Nephron (organoid): ENCODE data around the gene CCL4L2.
"Not testable (repeated sequence)": the region's sequence is repeated elsewhere in the genome, so short reads cannot be mapped to it uniquely, and the experiment has no call there.

ENCODE experiments used
- H3K27ac Mint-ChIP-seq, 3 experiments: 2 replicates each; pipeline ENCODE4 v1.8.0; 2020; ENCODE audit warnings: mixed read lengths in 3 of 3, mild to moderate bottlenecking in 2 of 3, moderate library complexity in 1 of 3
- H3K27me3 Mint-ChIP-seq: 2 replicates; pipeline ENCODE4 v1.8.0; 2021; ENCODE audit warnings: low read depth, mild to moderate bottlenecking, moderate library complexity, mixed read lengths
- H3K36me3 Mint-ChIP-seq: 2 replicates; pipeline ENCODE4 v1.8.0; 2020; ENCODE audit warnings: low read depth, mixed read lengths
- H3K4me1 Mint-ChIP-seq: 2 replicates; pipeline ENCODE4 v1.8.0; 2020; ENCODE audit warnings: mixed read lengths
- H3K4me3 Mint-ChIP-seq, 3 experiments: 2 replicates each; pipeline ENCODE4 v1.8.0; 2020; ENCODE audit warnings: mild to moderate bottlenecking in 3 of 3, mixed read lengths in 3 of 3, moderate library complexity in 2 of 3
- H3K9me3 Mint-ChIP-seq: 2 replicates; pipeline ENCODE4 v1.8.0; 2020; ENCODE audit warnings: mixed read lengths
- TF ChIP-seq, protein P1 (sequence below), 3 experiments: fragments of 200-600 bp; sonication (generic); IDR thresholded peaks; one replicate each; pipeline ENCODE4 v1.5.0; 2021; ENCODE audit warnings: antibody characterized with exemption in 3 of 3; ENCODE audit not compliant: unreplicated experiment in 3 of 3

CCL4L2 gene

DNA sequence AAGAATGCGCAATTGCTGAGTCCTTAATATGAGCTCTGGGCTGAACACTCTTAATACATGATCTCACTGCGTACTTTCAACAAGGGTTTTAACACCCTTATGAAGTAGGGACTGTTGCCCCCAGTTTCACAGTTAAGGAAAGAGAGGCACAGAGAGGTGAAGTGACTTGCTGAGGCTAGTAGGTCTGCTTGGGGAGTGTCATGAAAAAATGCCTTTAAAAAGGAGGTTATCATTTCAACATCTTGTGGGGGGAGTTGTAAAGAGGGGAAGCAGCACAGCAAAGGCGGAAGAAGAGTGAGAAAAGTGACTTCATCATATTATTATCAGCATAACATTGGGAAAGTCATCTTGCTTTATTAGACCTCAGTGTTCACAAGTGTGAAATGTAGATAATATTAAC, 2.1 kb downstream of the CCL4L2 start:
- H3K27ac Mint-ChIP-seq = no peak overlapping the region
- H3K36me3 Mint-ChIP-seq = no peaks in the 10 kb centered on the region
- H3K4me3 Mint-ChIP-seq = no peak overlapping the region
- H3K4me1 Mint-ChIP-seq = no peaks in the 10 kb centered on the region
- TF ChIP-seq, protein P1, sequence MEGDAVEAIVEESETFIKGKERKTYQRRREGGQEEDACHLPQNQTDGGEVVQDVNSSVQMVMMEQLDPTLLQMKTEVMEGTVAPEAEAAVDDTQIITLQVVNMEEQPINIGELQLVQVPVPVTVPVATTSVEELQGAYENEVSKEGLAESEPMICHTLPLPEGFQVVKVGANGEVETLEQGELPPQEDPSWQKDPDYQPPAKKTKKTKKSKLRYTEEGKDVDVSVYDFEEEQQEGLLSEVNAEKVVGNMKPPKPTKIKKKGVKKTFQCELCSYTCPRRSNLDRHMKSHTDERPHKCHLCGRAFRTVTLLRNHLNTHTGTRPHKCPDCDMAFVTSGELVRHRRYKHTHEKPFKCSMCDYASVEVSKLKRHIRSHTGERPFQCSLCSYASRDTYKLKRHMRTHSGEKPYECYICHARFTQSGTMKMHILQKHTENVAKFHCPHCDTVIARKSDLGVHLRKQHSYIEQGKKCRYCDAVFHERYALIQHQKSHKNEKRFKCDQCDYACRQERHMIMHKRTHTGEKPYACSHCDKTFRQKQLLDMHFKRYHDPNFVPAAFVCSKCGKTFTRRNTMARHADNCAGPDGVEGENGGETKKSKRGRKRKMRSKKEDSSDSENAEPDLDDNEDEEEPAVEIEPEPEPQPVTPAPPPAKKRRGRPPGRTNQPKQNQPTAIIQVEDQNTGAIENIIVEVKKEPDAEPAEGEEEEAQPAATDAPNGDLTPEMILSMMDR (IDR thresholded peaks at IDR 0.05; ENCODE audit: unreplicated experiment in 3 of 3) = no peak
- peaks cover 42% of the 10 kb centered on the region for H3K27me3 Mint-ChIP-seq
- peaks cover 4% of the 10 kb centered on the region for H3K9me3 Mint-ChIP-seq

DNA sequence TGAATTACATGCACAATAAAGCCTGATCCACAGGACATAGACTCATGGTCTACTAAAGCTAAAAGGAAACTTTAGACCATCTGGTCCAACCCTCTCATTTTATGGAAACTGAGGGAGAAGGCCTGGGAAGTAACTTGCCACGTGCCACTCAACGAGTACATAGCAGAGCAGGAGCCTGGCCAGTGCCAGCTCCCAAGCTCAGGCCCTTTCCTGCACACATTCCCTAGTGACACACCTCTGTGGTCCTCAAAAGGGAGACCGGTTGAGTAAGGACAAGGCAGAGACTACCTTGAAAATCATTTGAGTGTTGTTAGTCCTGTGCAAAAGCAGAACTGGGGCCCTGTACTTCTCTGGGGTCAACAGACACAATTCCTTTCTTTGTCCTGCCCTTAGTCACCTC, 2.8 kb downstream of the CCL4L2 start:
- TF ChIP-seq, protein P1 (IDR thresholded peaks at IDR 0.05; ENCODE audit: unreplicated experiment in 3 of 3) = no peak
- no peak overlapping the region for H3K4me3 Mint-ChIP-seq
- no peak overlapping the region for H3K27ac Mint-ChIP-seq
- no peaks in the 10 kb centered on the region for H3K36me3 Mint-ChIP-seq
- peaks cover 8% of the 10 kb centered on the region for H3K9me3 Mint-ChIP-seq
- H3K27me3 Mint-ChIP-seq = peaks cover 42% of the 10 kb centered on the region
- no peaks in the 10 kb centered on the region for H3K4me1 Mint-ChIP-seq

DNA sequence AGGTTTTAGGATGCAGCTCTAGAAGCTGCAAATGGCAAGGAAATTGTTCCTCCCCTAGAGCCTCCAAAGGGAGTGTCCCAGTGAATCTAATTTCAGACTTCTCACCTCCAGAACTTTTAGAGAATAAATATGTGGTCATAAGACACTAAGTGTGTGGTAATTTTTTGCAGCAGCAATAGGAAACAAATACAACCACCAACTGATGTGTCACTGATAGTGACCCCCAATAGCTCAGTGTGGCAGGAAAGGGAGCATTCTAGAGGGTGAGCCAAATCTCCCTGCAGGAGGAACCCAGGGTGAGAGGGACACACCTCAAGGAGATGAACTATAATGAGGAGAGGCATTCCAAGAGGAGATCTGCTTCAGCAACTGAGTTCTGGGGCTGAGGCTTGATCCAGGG, 4.1 kb downstream of the CCL4L2 start:
- Mint-ChIP-seq H3K4me3 (no peak overlapping the region), H3K9me3 (peaks cover 16% of the 10 kb centered on the region), H3K27ac (no peak overlapping the region), H3K27me3 (peaks cover 41% of the 10 kb centered on the region), H3K36me3 (no peaks in the 10 kb centered on the region), H3K4me1 (no peaks in the 10 kb centered on the region)
- TF ChIP-seq, protein P1 (IDR thresholded peaks at IDR 0.05; ENCODE audit: unreplicated experiment in 3 of 3) = no peak

DNA sequence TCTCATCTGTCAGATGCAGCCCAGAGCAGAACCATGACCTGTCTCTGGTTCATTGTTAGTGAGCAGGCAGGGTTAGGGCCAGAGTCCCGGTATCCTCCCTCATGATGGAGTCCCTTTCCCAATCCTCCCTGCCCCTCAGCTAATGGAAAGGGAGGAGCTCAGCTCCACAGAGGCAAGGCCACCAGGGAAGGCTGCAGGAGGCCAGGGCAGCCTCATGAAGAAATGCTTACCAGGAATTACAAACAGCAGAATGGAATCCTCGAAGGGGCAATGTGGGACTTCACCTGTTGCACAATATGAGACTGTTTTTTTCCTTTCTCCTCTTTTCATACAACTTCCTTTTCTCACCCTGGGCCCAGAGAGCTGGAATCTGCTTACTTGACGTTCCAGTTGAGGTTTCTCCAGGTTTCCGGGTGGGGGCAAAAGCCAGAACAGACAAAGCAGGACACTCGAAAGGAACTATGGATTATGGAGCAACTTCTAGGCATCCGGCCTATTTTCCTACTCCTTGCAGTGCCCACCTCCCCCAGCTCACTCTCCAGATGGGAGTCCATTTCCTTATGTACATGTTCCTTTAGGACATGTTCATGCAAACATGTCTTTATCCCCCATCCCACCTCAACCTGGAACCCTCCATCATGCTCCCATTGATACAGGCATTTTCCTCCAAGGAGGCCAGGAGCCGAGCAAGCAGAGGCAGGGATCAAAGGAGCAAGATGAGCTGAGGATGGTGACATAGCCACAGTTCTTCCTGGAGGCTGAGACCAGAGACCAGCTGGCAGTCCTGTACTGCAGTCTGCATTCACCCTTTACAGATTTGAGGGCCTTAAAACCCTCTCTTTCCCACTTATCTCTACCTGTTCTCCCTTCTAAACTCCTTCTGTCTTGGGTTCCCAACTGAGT, 4.8 kb downstream of the CCL4L2 start:
- H3K4me3 Mint-ChIP-seq = not testable (repeated sequence)
- H3K27me3 Mint-ChIP-seq = peaks cover 38% of the 10 kb centered on the region

DNA sequence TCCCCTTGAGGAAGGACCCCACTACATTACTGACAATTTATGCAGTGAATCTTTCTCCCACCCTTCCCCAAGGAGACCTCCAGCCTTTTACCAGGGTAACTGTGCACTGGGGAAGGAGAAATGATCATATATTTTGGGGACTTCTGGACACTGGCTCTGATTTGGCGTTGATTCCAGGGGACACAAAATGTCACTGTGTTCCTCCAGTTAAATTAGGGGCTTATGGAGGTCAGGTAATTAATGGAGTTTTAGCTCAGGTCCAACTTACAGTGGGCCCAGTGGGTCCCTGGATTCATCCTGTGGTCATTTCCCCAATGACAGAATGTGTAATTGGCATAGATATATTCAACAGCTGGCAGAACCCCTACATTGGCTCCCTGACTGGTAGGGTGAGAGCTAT, 8.7 kb downstream of the CCL4L2 start:
- H3K27me3 Mint-ChIP-seq = peaks cover 20% of the 10 kb centered on the region
- peaks cover 16% of the 10 kb centered on the region for H3K9me3 Mint-ChIP-seq
- not testable (repeated sequence) for H3K36me3 Mint-ChIP-seq, H3K4me1 Mint-ChIP-seq, H3K4me3 Mint-ChIP-seq, H3K27ac Mint-ChIP-seq

More for the DNA sequence above, 4.8 kb downstream of the CCL4L2 start:
- not testable (repeated sequence) for H3K4me1 Mint-ChIP-seq, H3K27ac Mint-ChIP-seq, H3K36me3 Mint-ChIP-seq
- H3K9me3 Mint-ChIP-seq = peaks cover 16% of the 10 kb centered on the region

DNA sequence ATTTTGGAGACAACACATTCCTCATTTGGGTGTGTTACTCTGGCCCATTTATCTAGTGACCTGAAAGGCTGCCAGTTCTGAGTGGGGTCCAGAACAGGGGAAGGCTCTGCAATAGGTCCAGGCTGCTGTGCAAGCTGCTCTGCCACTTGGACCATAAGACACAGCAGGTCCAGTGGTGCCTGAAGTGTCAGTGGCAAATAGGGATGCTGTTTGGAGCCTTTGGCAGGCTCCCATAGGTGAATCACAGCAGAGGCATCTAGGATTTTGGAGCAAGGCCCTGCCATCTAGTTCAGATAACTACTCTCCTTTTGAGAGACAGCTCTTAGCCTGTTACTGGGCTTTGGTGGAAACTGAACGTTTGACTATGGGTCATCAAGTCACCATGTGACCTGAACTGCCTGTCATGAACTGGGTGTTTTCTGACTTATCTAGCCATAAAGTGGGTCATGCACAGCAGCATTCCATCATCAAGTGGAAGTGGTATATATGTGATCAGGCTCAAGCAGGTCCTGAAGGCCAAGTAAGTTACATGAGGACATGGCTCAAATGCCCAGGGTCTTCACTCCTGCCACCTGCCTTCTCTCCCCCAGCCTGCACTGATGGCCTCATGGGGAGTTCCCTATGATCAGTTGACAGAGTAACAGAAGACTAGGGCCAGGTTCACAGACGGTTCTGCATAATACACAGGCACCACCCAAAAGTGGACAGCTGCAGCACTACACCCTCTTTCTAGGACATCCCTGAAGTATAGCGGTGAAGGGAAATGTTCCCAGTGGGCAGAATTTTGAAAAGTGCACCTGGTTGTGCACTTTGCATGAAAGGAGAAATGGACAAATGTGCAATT, 10.1 kb downstream of the CCL4L2 start:
- not testable (repeated sequence) for H3K4me1 Mint-ChIP-seq, H3K36me3 Mint-ChIP-seq, H3K27ac Mint-ChIP-seq, H3K4me3 Mint-ChIP-seq
- Mint-ChIP-seq H3K27me3 (peaks cover 12% of the 10 kb centered on the region), H3K9me3 (peaks cover 16% of the 10 kb centered on the region)

DNA sequence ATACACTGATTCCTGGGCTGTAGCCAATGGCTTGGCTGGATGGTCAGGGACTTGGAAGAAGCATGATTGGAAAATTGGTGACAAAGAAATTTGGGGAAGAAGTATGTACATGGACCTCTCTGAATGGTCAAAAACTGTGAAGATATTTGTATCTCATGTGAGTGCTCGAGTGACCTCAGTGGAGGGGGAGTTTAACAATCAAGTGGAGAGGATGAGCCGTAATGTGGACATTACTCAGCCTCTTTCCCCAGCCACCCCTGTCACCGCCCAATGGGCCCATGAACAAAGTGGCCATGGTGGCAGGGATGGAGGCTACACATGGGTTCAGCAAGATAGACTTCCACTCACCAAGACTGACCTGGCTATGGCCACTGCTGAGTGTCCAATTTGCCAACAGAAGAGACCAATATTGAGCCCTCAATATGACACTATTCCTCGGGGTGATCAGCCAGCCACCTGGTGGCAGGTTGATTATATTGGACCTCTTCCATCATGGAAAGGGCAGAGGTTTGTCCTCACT, 10.8 kb downstream of the CCL4L2 start:
- H3K4me1 Mint-ChIP-seq, H3K4me3 Mint-ChIP-seq, H3K27me3 Mint-ChIP-seq, H3K27ac Mint-ChIP-seq, H3K36me3 Mint-ChIP-seq: not testable (repeated sequence)
- H3K9me3 Mint-ChIP-seq = peaks cover 16% of the 10 kb centered on the region

DNA sequence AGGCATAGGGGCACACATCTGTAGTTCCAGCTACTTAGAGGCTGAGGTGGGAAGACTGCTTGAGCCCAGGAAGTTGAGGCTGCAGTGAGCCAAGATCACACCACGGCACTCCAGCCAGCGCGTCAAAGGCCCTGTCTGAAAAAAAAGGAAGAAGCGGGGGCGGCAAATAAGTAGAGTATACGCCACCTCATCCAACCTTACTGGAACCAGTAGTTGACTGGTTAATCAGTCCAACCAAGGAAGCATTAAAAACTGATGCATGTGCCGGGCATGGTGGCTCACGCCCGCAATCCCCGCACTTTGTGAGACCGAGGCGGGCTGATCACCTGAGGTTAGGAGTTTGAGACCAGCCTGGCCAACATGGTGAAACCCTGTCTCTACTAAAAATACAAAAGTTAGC, 12.1 kb downstream of the CCL4L2 start:
- peaks cover 12% of the 10 kb centered on the region for H3K9me3 Mint-ChIP-seq
- not testable (repeated sequence) for H3K27ac Mint-ChIP-seq, H3K4me3 Mint-ChIP-seq, H3K36me3 Mint-ChIP-seq, H3K4me1 Mint-ChIP-seq, H3K27me3 Mint-ChIP-seq
